AG04450 (cell line): Measurements from ENCODE around the gene ABHD11. TPM values are rescaled to one million over a fixed set of nuclear protein-coding genes. Genes with fewer than 3 reads are reported as not detected.

Experiments used
- CTCF ChIA-PET: fragments of 300-600, 350-600 bp; formaldehyde crosslinking; extraction: SDS; loops from one replicate; lab custom pipeline; 2022; ENCODE audit warnings: antibody characterized with exemption, inconsistent platforms; lab: Charles Lee
- POLR2A ChIA-PET: fragments of 350-600 bp; formaldehyde crosslinking; extraction: SDS; loops from one replicate; lab custom pipeline; 2021; ENCODE audit warnings: antibody characterized with exemption, inconsistent platforms; lab: Yijun Ruan, JAX
- DNase-seq: peaks from one replicate; pipeline ENCODE4 v3.0.0-alpha.2; 2011; ENCODE audit warnings: low read depth, low spot score
- H3K27ac ChIP-seq: one replicate; pipeline ENCODE4 v1.5.1; 2012; ENCODE audit warnings: low read depth, low read length, control low read depth
- H3K27me3 ChIP-seq: one replicate; pipeline ENCODE4 v1.6.0; 2012; ENCODE audit warnings: low read length; ENCODE audit not compliant: control insufficient read depth, insufficient read depth
- H3K4me3 ChIP-seq: 2 replicates; pipeline ENCODE4 v1.5.1; 2011; ENCODE audit warnings: mild to moderate bottlenecking, low read depth, low read length, control low read depth
- H3K9me3 ChIP-seq: 2 replicates; pipeline ENCODE4 v1.5.1; 2012; ENCODE audit warnings: low read length; ENCODE audit not compliant: control insufficient read depth, insufficient read depth
- polyA plus RNA-seq: library from polyadenylated mRNA; depleted of rRNA; stranded (reverse); fragments of >200 nt; gene quantifications from 2 replicates; pipeline ENCODE4 v1.2.3, GENCODE V29; 2011; rRNA removed
- small RNA-seq: library from RNA; depleted of rRNA; stranded (forward); fragments of <200 nt; gene quantifications from one replicate; pipeline ENCODE3, GENCODE V24; 2012; ENCODE audit warnings: low read depth; ENCODE audit not compliant: insufficient read length
- TF ChIP-seq, protein P1 (sequence below): IDR thresholded peaks from 2 replicates; pipeline ENCODE4 v1.5.1; 2011; ENCODE audit warnings: low read depth, low read length, control low read depth, inconsistent platforms

ABHD11 gene
- polyA plus RNA-seq, 1 experiment = 5.1 TPM

DNA sequence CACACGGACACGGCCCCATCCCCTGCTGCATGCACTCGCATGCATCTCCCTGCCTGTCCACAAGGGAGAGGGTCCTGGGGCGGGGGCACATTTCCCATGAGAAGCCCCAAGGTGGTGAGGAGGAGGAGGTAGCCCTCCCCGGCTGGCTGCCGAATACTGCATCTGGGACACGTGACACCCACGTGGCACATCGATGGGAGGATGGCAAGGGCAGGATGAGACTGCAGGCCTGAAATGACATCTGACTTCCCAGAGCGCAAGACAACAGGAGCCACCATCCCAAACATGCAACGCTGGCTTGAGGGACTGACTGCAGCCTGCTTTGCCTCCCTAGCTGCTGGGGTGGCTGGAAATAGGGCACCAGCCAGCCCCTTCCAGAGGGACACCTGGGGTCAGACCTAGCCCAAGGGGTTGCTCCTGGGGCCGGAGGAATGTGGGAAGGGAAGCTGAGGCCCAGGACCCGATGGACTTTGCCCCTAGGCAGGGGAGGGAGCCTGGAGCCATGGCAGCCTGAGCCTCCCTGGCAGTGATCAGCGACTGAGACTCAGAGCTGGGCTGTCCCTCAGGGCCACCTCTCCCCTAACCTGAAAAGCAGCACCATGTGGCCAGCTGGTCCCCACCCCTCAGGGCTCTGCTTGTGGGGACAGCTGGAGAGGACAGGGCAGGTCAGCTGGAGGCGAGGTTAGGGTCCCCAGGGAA is 39.1 kb downstream of the ABHD11 start:
- H3K27me3 ChIP-seq = no peaks in the 10 kb centered on the region
- DNase-seq = no peak
- no peak overlapping the region for H3K27ac ChIP-seq
- no peak overlapping the region for H3K4me3 ChIP-seq
- TF ChIP-seq, protein P1, sequence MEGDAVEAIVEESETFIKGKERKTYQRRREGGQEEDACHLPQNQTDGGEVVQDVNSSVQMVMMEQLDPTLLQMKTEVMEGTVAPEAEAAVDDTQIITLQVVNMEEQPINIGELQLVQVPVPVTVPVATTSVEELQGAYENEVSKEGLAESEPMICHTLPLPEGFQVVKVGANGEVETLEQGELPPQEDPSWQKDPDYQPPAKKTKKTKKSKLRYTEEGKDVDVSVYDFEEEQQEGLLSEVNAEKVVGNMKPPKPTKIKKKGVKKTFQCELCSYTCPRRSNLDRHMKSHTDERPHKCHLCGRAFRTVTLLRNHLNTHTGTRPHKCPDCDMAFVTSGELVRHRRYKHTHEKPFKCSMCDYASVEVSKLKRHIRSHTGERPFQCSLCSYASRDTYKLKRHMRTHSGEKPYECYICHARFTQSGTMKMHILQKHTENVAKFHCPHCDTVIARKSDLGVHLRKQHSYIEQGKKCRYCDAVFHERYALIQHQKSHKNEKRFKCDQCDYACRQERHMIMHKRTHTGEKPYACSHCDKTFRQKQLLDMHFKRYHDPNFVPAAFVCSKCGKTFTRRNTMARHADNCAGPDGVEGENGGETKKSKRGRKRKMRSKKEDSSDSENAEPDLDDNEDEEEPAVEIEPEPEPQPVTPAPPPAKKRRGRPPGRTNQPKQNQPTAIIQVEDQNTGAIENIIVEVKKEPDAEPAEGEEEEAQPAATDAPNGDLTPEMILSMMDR = no peak
- ChIA-PET POLR2A (no interaction called here), CTCF (interaction anchor here (1.4 kb wide), 1 partner anchor 26 kb away, joined by 6 read pairs; no protein-coding TSS in a partner anchor)
- no peaks in the 10 kb centered on the region for H3K9me3 ChIP-seq

DNA sequence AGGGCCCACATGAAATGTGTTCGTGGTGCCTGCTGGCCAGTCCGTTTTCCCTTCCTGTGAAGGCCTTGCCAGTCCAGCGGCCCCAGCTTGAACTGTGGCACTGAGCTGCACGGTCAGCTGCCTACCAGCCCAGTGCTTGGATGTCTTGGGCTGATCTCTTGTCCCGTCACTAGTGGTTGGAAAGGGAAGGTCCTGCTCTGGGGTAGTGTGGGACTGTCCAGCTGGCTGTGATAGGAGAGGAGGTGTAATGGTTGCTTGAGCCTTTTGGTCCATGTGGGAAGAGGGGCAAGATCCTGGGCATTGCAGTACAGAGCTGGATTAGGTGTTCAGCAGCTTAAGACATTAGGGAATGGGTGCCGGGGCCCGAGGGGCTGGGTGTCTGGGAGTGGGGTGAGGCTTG is 40.2 kb downstream of the ABHD11 start:
- ChIA-PET POLR2A (interaction anchor here (0.6 to 0.7 kb wide), 3 partner anchors 16 to 30 kb away, joined by 3 to 4 read pairs (median 4); no protein-coding TSS in a partner anchor), CTCF (interaction anchor here (1.3 kb wide), 1 partner anchor 91 kb away, joined by 4 read pairs; no protein-coding TSS in a partner anchor)
- Histone ChIP-seq H3K9me3 (no peaks in the 10 kb centered on the region), H3K27me3 (no peaks in the 10 kb centered on the region), H3K4me3 (no peak overlapping the region), H3K27ac (no peak overlapping the region)
- TF ChIP-seq, protein P1 = no peak
- DNase-seq = no peak

DNA sequence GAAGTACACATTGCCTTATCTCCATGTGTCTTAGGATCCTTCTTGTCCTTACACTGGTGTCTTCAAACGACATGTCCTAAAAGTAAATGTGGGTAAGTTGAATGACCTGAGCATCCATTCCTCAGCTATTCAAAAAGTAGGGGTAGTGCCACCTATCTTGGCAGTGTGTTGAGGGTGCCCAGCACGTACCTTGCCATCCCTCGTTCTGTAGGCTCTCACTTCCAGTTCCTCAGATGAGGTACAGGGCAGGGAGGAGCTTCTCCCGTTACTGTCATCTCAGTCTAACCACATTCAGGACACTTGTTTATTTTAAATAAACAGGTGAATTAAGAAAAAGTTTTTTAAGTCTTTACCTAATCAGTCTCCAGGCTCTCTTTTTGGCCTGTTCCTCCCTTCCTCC is 42.2 kb downstream of the ABHD11 start:
- H3K4me3 ChIP-seq = no peak overlapping the region
- no peak overlapping the region for H3K27ac ChIP-seq
- POLR2A ChIA-PET = interaction anchor here (0.5 kb wide), 1 partner anchor 652 kb away, joined by 5 read pairs; no protein-coding TSS in a partner anchor
- DNase-seq = no peak
- TF ChIP-seq, protein P1 = no peak
- CTCF ChIA-PET = interaction anchor here (2.3 kb wide), 1 partner anchor 29 kb away, joined by 6 read pairs; no protein-coding TSS in a partner anchor
- H3K9me3 ChIP-seq = no peaks in the 10 kb centered on the region
- H3K27me3 ChIP-seq = no peaks in the 10 kb centered on the region

DNA sequence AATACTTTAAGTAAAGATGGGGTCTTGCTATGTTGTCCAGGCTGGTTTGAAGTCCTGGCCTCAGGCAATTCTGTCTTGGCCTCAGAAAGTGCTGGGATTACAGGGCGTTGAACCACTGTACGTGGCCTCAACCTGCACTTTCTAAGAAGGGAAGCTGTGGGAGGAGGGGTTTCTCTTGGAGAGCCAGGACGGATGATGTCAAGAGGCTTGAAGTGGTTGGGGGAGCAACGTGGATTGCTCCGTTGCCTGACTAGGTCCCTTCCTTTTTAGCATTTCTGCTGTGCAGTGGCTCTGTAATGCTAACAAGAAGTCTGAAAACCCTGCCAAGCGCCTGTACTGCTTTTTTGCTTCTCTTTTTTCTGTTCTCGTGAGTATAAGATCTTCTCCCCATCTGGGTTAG is 48.0 kb downstream of the ABHD11 start:
- CTCF ChIA-PET = no interaction called here
- Histone ChIP-seq H3K9me3 (no peaks in the 10 kb centered on the region), H3K27me3 (no peaks in the 10 kb centered on the region), H3K27ac (no peak overlapping the region), H3K4me3 (no peak overlapping the region)
- POLR2A ChIA-PET = no interaction called here
- DNase-seq = no peak
- TF ChIP-seq, protein P1 = no peak

DNA sequence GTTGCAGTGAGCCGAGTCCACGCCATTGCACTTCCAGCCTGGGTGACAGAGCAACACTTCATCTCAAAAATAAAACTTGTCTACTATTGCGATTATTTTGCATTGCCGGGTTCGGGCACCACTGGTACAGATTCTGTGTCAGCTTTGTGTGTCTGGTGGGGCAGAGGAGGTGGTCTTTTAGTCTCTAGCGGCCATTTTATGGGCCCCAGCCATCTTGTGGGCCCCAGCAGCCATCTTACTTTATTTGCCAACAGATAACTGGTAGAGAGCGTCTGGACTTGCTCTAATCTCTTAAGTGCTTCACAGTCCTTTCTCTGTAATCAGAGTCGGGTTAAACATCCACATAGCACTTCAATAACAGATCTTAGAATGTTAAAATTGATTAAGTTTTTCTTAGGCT is 50.3 kb downstream of the ABHD11 start:
- ChIA-PET POLR2A (no interaction called here), CTCF (no interaction called here)
- Histone ChIP-seq H3K4me3 (no peak overlapping the region), H3K27me3 (no peaks in the 10 kb centered on the region), H3K9me3 (no peaks in the 10 kb centered on the region; the same call in 1 of the 2 replicates), H3K27ac (no peak overlapping the region)
- no peak for DNase-seq
- TF ChIP-seq, protein P1 = no peak

Small RNA genes lying within 50 kb of the gene (small RNA-seq; reads per million reads assigned to genes)
- gene MIR4284 (not detected), gene RN7SL265P (not detected)

Other genes starting within 250 kb of the ABHD11 start
- gene BAZ1B, start 216.5 kb downstream of the ABHD11 start, polyA plus RNA-seq = 29.0 and 29.7 TPM in 2 replicates
- gene BCL7B, start 181.1 kb downstream of the ABHD11 start, polyA plus RNA-seq = 41.9 and 47.7 TPM in 2 replicates
- 34.7 and 45.8 TPM in 2 replicates for gene TBL2, start 160.2 kb downstream of the ABHD11 start, polyA plus RNA-seq
- not detected in 2 replicates for gene MLXIPL, start 114.3 kb downstream of the ABHD11 start, polyA plus RNA-seq
- 1.8 and 3.7 TPM in 2 replicates for gene VPS37D, start 71.0 kb downstream of the ABHD11 start, polyA plus RNA-seq
- 5.9 and 6.4 TPM in 2 replicates for gene DNAJC30, start 55.3 kb downstream of the ABHD11 start, polyA plus RNA-seq
- gene BUD23, start 55.2 kb downstream of the ABHD11 start, polyA plus RNA-seq = 48.6 and 49.5 TPM in 2 replicates
- 12.9 and 13.7 TPM in 2 replicates for gene STX1A, start 19.1 kb downstream of the ABHD11 start, polyA plus RNA-seq
- gene CLDN3, start 31.5 kb upstream of the ABHD11 start, polyA plus RNA-seq = not detected in 2 replicates
- 0.15 and 0.16 TPM in 2 replicates for gene CLDN4, start 92.2 kb upstream of the ABHD11 start, polyA plus RNA-seq
- 2.6 and 4.4 TPM in 2 replicates for gene METTL27, start 103.7 kb upstream of the ABHD11 start, polyA plus RNA-seq
- gene TMEM270, start 122.4 kb upstream of the ABHD11 start, polyA plus RNA-seq = not detected in 2 replicates